Gastroesophageal sphincter (tissue), 3 donors: Measurements from ENCODE around the gene FAAP100.

Experiments
- EP300 ChIP-seq: sonication (generic); formaldehyde crosslinking; IDR thresholded peaks from one replicate; pipeline ENCODE4 v1.6.1; 2017; ENCODE audit warnings: antibody characterized with exemption, mild to moderate bottlenecking
- POLR2A ChIP-seq, 2 donors: fragments of 450-650 bp; IDR thresholded peaks; one replicate each; pipeline ENCODE4 v1.6.1; 2017; ENCODE audit warnings: antibody characterized with exemption in 2 of 2, mild to moderate bottlenecking in 2 of 2, moderate library complexity in 1 of 2
- POLR2AphosphoS5 ChIP-seq: sonication (generic); formaldehyde crosslinking; IDR thresholded peaks from one replicate; pipeline ENCODE4 v1.6.1; 2017; ENCODE audit warnings: antibody characterized with exemption
- TF ChIP-seq, protein P1 (sequence below), 4 experiments: fragments of 200-600 bp in 2 of 4; fragments of 450-650 bp in 2 of 4; sonication (generic) in 1 of 4; IDR thresholded peaks; one replicate each; pipeline ENCODE4 v1.5.1; 2017 to 2019; ENCODE audit warnings: antibody characterized with exemption in 4 of 4, mild to moderate bottlenecking in 2 of 4, moderate library complexity in 2 of 4

DNA sequence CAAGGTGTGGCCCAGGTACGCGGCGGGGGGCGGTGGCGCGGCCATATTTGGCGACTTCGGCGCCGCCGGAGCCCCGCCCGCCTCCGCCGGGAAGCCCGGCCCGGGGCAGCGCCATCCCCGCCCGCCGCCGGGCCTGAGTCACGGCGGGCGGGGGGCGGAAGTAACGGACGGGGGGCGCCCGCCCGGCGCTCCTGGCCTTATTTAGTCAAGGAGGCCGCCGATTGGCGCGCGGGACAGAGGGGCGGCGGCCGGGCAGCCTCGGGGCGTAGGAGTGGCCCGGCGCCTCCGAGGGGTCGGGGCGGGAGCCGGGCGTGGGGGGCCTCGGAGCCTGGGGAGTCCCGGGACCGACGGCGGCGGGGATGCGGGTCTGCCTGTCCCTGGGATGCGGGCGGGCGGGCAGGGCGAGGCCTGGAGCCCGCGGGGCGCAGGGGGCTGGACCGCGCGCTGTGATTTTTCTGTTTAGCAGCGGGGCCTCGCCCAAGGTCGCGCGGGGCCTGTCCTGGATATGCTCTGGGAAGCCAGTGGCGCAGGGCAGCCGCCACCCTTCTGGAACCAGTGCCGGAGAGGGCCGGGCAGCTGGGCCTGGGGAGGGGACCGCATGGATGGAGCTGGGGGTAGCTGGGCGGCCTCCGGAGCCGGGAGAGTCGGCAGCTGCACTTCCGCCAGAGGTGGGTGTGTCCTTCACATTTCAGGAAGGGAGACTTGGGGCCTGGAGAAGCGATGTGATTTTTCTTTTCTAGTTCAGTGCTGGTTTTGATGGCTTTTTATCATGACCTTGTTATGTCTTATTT, 37.2 kb downstream of the FAAP100 start:
- TF ChIP-seq POLR2A (IDR thresholded peaks at IDR 0.05) = peak; percentile 74 to 79
- TF ChIP-seq POLR2AphosphoS5 = peak; percentile 45
- TF ChIP-seq, protein P1, sequence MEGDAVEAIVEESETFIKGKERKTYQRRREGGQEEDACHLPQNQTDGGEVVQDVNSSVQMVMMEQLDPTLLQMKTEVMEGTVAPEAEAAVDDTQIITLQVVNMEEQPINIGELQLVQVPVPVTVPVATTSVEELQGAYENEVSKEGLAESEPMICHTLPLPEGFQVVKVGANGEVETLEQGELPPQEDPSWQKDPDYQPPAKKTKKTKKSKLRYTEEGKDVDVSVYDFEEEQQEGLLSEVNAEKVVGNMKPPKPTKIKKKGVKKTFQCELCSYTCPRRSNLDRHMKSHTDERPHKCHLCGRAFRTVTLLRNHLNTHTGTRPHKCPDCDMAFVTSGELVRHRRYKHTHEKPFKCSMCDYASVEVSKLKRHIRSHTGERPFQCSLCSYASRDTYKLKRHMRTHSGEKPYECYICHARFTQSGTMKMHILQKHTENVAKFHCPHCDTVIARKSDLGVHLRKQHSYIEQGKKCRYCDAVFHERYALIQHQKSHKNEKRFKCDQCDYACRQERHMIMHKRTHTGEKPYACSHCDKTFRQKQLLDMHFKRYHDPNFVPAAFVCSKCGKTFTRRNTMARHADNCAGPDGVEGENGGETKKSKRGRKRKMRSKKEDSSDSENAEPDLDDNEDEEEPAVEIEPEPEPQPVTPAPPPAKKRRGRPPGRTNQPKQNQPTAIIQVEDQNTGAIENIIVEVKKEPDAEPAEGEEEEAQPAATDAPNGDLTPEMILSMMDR (IDR thresholded peaks at IDR 0.05) = no peak
- TF ChIP-seq EP300 = no peak
